GM23248 (cell line): ENCODE data around the gene ARRB1.
"Not testable (repeated sequence)": the region's sequence is repeated elsewhere in the genome, so short reads cannot be mapped to it uniquely, and the experiment has no call there.

ENCODE experiments used
- EZH2 ChIP-seq: fragments of 200-600 bp; sonication (generic); IDR thresholded peaks from 2 replicates; pipeline ENCODE4 v1.6.1; 2018; ENCODE audit warnings: antibody characterized with exemption, mild to moderate bottlenecking; ENCODE audit not compliant: insufficient read depth, poor library complexity, severe bottlenecking
- EZH2phosphoT487 ChIP-seq: fragments of 200-600 bp; sonication (generic); IDR thresholded peaks from 2 replicates; pipeline ENCODE4 v1.6.1; 2018; ENCODE audit warnings: antibody characterized with exemption, moderate library complexity, mild to moderate bottlenecking, low read depth; ENCODE audit not compliant: insufficient read depth

DNA sequence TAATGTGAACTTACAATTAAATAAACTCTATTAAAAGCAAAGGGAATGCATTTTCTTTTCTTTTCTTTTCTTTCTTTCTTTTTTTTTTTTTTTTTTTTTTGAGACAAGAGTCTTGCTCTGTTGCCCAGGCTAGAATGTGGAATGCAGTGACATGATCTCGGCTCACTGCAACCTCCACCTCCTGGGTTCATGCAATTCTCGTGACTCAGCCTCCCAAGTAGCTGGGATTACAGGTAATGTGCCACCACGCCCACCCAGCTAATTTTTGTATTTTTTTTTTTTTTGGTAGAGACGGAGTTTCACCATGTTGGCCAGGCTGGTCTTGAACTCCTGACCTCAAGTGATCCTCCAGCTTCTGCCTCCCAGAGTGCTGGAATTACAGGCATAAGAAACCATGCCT is 46.5 kb downstream of the ARRB1 start:
- not testable (repeated sequence) for TF ChIP-seq EZH2, EZH2phosphoT487
